ENCODE measurements around the gene ATXN10.

The ATXN10 gene

DNA sequence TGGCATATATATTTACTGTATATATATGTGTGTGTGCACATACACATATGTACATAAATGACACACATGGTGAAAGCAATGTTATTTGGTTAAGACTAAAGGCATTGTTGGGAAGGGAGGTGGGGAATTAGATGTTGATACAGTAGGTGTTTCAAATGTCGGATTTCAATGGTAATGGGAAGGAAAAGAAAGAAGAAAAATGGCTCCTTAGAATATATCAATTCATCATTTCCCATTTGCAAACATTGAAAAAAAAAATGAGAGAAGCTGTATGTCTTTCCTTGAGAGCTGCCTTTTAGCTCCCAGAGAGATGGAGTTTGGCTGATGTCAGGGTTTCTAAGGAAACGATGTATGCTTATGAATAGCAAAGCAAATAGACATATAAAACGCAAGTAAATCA, 33.4 kb upstream of the ATXN10 start:
- DNase-seq (ENCODE audit: low read depth) = no peak
- H3K4me3 ChIP-seq (ENCODE audit: low read depth, low read length) = no peak overlapping the region
- TF ChIP-seq, protein P1, sequence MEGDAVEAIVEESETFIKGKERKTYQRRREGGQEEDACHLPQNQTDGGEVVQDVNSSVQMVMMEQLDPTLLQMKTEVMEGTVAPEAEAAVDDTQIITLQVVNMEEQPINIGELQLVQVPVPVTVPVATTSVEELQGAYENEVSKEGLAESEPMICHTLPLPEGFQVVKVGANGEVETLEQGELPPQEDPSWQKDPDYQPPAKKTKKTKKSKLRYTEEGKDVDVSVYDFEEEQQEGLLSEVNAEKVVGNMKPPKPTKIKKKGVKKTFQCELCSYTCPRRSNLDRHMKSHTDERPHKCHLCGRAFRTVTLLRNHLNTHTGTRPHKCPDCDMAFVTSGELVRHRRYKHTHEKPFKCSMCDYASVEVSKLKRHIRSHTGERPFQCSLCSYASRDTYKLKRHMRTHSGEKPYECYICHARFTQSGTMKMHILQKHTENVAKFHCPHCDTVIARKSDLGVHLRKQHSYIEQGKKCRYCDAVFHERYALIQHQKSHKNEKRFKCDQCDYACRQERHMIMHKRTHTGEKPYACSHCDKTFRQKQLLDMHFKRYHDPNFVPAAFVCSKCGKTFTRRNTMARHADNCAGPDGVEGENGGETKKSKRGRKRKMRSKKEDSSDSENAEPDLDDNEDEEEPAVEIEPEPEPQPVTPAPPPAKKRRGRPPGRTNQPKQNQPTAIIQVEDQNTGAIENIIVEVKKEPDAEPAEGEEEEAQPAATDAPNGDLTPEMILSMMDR (conservative IDR thresholded peaks at IDR 0.05; ENCODE audit: low read depth, low read length) = no peak

DNA sequence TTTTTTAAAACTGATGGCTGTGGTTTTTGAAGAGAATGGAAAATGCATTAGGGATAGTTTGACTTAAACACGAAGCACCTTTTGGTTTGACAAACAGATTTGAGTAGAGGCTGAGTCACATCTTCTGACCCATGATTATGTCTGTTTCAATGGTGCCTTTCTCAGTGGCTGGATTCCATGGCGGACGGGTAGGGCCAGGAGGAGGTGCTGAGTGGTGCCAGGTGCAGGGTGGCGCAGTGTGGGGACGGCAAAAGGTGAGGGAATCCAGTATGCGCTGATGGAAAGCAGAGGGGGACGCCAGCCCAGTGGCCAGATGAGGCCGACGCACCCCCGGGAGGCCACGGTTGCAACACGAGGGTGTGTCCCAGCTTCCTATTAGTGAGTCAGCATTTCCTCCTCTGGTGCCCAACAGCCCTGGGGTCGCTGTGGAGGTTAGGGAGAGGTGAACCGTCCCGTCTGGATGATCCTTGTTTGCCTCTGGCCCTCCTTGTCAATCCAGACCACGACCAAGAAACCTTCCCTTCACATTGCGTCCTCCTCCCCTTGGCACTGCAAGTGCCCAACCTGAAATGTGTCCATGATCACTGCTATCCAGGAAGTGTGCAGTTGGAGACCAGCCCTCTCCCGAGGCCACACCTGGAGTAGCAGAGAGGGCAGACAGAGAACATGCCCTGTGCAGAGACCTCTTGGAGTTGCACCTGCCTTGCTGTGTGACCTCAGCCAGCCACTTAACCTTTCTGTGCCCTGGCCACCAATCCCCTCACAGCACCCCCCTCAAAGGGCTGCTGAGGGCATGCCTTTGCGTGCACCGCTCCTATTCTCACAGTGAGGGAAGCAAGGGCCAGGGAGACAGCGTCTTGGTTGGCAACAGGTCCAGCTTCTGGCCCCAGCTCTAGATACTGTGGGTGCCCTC, 32.5 kb upstream of the ATXN10 start:
- TF ChIP-seq, protein P1 (conservative IDR thresholded peaks at IDR 0.05; ENCODE audit: low read depth, low read length) = no peak
- H3K4me3 ChIP-seq (ENCODE audit: low read depth, low read length) = peak overlapping the region; percentile 37
- peak; percentile 62 for DNase-seq (ENCODE audit: low read depth)

DNA sequence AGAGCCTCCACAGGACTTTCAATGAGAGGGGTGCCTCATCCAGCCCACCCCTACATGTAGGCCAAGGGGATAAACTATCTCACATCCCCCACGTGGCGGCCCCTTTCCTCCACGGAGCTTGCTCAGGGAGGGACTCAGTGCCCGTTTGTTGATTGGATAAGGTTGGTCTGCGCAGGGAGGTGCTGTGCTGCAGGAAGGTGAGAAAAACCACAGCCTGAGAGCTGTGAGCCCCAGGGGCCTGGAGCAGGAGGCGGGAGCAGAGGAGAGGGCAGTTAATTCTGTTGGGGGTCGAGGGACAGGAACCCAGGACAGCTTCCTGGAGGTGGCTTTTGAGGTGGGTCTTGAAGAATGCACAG, 31.9 kb upstream of the ATXN10 start:
- H3K4me3 ChIP-seq (ENCODE audit: low read depth, low read length) = no peak overlapping the region
- TF ChIP-seq, protein P1 (conservative IDR thresholded peaks at IDR 0.05; ENCODE audit: low read depth, low read length) = no peak
- no peak for DNase-seq (ENCODE audit: low read depth)

DNA sequence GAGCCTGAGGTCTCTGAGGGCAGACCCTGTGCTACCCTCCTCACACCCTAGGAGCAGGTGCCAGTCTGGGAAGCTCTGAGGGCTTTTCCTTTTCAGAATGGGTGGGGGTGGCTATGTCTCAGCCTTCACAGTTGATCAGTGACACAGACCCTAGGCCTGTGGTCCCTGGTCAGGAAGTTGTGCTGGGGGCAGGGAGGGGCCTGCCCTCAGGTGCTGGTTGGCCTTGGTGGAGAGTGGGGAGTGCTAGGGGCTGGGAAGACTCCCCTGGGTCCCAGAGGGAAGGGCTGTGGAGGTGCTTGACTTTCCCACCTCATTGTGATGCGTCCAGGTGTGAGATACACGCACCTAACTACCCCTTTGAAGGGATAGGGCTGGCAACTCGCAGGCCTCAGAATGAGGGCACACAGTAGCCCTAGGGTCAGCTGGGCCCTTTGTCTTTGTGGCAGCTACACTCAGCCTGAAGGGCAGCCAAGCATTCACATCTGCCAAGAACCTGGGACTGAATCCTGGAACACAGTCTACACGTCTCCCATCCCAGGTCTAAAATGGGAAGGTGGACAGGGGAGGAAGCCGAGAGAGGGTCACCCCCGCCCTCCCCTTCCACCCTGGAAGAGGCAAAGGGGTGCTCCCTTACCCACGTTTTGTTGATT, 31.2 kb upstream of the ATXN10 start:
- no peak overlapping the region for H3K4me3 ChIP-seq (ENCODE audit: low read depth, low read length)
- TF ChIP-seq, protein P1 (conservative IDR thresholded peaks at IDR 0.05; ENCODE audit: low read depth, low read length) = no peak
- no peak for DNase-seq (ENCODE audit: low read depth)

DNA sequence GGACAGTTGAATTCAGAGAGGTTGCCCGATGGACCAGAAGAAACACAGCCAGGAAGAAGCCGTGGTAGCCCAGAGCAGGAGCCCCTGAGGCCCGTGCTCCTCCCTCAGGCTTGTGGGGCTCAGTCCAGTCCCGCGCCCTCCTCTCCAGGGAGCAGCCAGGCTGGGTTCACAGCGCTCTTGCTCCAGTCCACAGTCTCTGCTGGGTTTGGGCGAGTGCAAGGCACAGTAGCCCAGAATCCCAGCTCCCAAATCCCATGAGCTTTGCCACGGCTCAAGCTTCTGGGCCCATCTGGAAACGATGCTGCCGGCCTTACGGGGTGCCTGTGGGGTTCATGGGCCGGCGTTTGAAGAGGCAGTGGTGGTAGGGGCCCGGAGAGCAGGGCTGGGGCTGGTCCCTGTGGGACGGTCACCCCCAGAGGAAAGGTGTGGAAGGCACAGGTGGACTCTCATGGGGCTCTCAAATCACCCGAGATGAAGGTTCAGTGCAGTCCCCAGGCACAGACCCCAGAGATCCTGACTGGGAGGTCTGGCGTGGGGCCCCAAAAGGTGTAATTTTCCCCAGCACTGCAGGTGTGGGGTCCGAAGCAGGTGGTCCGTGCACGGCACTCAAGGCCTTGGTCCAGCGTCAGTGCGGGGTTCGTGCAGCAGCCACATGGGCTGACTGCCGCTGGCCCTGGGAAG, 30.6 kb upstream of the ATXN10 start:
- DNase-seq (ENCODE audit: low read depth) = no peak
- no peak overlapping the region for H3K4me3 ChIP-seq (ENCODE audit: low read depth, low read length)
- TF ChIP-seq, protein P1 (conservative IDR thresholded peaks at IDR 0.05; ENCODE audit: low read depth, low read length) = no peak

DNA sequence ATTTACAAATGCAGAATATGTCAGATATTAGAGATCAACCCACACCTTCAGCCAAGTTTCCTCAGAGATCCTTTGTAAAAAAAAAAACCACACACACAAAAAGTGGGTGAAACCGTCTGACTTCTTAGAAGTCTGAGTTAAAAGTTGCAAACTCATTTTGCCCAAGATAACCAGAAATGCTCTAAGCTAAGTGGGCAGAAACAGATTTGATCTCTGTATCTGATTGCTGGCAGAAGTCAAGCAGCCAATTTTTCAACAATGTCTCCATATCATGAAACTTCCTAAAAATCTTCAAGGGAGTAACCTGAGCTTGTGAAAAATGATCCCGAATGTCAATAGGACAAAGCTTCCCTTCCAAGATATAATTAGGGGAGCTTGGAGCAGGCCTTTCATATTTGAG, 28.6 kb upstream of the ATXN10 start:
- H3K4me3 ChIP-seq (ENCODE audit: low read depth, low read length) = no peak overlapping the region
- TF ChIP-seq, protein P1 (conservative IDR thresholded peaks at IDR 0.05; ENCODE audit: low read depth, low read length) = no peak
- DNase-seq (ENCODE audit: low read depth) = no peak
